ENCODE measurements around the gene FER1L5.

Gene FER1L5

DNA sequence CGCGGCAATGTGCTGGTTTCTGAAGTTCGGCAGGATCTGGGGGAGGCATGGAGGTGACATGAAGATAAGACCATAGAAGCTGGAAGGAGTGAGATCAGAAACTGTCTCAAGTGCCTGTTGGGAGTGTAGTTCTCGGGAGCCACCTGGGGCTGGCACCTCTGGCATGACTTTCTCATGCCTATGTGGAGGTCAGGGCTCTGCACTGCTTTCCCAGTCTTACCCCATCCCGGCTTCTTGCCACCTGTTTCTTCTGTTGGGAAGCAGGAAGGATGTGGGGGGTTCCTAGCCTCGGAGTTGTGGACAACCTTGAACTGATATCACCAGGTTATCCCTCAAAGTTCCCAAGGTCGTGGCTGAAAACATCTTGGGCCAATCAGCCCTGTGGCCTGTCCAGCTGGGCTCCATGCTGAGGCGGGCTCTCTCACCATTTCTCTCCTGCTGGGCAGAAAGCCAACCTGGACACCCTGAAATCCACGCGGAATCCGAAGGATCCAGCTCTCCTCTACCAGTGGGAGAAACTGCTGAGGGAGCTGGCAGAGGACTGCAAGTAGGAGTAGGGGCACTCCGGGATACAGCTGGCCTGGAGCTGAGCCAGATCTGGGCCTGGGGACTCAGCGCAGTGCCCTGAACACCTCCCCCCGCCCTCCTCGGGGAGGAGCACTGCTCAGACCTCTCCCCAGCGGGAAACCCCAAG is 42.5 kb downstream of the FER1L5 start:
- ChIA-PET POLR2A (ENCODE audit: low non-redundant PET) (no interaction called here), CTCF (interaction anchor here (0.6 kb wide), 1 partner anchor 39 kb away, joined by 7 read pairs; no protein-coding TSS in a partner anchor)
- H3K27ac ChIP-seq, result no peak overlapping the region
- TF ChIP-seq, protein P1, sequence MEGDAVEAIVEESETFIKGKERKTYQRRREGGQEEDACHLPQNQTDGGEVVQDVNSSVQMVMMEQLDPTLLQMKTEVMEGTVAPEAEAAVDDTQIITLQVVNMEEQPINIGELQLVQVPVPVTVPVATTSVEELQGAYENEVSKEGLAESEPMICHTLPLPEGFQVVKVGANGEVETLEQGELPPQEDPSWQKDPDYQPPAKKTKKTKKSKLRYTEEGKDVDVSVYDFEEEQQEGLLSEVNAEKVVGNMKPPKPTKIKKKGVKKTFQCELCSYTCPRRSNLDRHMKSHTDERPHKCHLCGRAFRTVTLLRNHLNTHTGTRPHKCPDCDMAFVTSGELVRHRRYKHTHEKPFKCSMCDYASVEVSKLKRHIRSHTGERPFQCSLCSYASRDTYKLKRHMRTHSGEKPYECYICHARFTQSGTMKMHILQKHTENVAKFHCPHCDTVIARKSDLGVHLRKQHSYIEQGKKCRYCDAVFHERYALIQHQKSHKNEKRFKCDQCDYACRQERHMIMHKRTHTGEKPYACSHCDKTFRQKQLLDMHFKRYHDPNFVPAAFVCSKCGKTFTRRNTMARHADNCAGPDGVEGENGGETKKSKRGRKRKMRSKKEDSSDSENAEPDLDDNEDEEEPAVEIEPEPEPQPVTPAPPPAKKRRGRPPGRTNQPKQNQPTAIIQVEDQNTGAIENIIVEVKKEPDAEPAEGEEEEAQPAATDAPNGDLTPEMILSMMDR (conservative IDR thresholded peaks at IDR 0.05; ENCODE audit: low read depth), result no peak
- DNase-seq (ENCODE audit: low spot score), result no peak

DNA sequence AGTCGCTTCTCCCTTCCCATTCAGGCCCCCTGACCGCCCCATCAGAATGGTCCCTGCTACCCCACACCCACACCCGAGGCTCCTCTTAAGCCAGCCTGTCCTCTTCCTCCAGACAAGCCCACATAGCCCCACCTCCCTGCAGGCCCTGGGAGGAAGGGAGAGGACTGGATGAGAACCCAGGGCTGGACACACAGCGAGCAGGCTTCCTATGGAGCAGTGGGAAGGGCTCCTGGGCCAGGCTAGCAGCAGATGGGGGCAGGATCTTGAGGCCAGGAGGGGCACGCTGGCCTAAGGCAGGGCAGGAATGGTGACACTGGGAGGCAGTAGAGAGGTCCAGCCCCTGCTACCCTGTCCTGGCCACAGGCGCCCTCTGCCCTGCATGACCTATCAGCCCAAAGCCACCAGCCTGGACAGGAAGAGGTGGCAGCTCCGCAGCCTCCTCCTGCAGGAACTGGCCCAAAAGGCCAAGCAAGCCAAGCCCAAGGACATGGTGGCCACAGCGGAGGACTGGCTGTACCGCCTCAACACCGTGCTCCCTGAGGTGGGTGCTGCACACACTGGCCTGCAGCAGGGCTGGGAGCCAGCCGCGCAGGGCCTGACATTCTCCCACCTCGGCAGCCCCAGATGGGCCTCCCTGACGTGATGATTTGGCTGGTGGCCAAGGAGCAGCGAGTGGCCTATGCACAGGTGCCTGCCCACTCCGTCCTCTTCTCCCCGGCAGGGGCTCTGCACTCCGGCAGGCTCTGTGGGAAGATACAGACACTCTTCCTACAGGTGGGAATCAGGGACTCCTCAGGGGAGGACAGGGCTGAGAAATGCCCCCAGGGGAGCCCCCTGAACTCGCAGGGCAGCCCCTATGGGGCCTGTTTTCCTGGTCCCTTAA is 43.3 kb downstream of the FER1L5 start:
- no peak for DNase-seq (ENCODE audit: low spot score)
- ChIA-PET CTCF (interaction anchor here (0.6 kb wide), 1 partner anchor 38 kb away, joined by 7 read pairs; no protein-coding TSS in a partner anchor), POLR2A (ENCODE audit: low non-redundant PET) (no interaction called here)
- TF ChIP-seq, protein P1 (conservative IDR thresholded peaks at IDR 0.05; ENCODE audit: low read depth), result no peak
- no peak overlapping the region for H3K27ac ChIP-seq

DNA sequence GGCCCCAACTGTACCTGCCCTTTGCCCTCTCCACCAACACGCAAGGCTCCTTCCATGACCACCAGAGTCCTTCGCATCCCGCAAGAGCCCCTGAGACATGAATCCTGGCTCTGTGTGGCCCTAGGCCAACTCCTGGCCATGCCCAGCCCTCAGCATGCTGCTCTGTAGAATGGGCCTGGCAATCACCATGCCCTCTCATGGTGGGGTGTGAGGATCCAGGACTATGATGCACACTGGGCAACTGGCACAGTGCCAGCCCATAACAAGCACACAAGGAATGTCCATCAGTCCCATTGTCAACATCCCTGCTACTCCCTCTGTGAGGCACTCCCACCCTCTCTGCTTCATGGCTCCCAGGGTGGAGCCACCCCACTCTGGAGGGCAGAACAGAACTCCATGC is 44.7 kb downstream of the FER1L5 start:
- TF ChIP-seq, protein P1 (conservative IDR thresholded peaks at IDR 0.05; ENCODE audit: low read depth), result no peak
- no peak for DNase-seq (ENCODE audit: low spot score)
- ChIA-PET CTCF (interaction anchor here (0.7 kb wide), 1 partner anchor 241 kb away, joined by 6 read pairs; no protein-coding TSS in a partner anchor), POLR2A (ENCODE audit: low non-redundant PET) (no interaction called here)
- no peak overlapping the region for H3K27ac ChIP-seq

DNA sequence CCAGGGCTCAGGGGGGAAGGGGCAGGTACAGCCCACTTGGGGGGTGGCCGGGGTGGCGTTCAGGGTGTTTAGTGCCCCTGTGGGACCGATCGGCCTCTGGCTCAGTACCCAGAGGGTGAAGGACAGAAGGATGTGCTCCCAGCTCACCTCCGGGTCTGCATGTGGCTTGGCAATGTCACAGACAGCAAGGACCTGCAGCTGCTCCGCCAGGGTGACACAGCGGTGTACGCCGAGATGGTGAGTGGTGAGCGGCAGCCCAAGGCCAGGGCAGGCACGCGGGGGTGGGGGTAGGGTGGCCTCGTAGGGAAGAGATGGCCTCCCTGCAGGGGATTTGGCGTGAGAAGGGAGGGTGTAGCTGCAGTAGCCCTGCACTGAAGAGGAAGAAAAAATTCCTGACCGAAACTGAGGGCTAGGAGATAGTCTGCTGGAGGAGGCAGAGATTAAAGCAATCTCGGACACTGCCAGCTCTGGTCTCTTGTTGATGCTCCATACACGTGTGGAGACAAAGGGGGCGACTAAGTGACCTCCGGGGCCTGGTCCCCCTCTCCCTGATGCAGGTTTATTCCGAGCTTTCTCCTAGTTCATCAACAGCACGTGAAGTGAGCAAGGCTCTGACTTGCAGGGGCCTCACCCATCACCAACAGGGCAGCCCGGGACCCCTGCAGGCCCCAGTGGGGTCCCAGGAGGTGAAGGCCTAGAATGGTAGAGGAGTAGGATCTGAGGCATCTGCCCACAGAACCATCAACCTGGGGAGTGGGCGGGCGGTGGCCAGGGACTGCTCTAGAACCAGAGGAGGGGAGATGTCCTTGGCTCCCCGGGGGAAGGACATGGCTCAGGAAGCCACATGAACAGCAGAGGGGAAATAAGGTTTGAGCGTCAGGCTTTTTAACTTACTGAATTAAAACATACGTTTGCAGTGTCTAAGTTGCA is 45.4 kb downstream of the FER1L5 start:
- POLR2A ChIA-PET (ENCODE audit: low non-redundant PET), result no interaction called here

DNA sequence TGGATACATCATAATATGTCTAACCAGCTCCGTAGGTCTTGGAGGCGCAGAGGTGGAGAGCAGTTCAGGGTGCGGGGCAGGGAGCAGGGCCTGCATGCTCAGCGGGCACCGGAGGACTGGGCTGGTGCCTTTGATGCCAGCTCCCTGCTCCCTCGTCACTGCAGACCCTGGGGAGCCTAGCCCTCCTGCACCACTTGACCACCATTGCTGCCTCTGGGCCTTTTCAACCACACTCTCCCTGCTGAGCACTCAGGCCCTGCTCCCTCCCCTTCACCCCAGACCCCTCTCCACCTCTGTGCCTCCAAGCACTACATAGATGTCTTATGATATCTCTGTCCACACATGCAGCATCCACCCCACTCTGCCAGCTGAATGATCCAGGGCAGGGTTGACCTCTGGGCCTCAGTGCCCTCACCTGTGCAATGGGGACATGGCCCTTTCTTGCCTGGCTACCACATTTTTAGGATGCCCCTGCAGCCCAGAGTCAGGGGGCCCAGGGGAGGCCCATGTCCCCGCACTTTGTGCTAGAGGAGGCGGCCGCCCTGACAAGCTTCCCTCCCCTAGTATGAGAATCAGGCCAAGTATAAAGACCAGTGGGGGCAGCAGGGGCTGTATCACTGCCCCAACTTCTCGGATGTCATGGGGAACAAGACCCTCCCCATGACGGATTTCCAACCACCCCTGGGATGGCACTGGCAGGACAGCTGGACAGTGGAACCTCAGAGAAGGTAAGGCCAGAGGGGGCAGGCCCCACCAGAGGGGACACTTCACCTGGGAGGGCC is 46.3 kb downstream of the FER1L5 start:
- H3K27ac ChIP-seq, result no peak overlapping the region
- CTCF ChIA-PET, result interaction anchor here (0.7 kb wide), 1 partner anchor 76 kb away, joined by 4 read pairs; no protein-coding TSS in a partner anchor
- TF ChIP-seq, protein P1 (conservative IDR thresholded peaks at IDR 0.05; ENCODE audit: low read depth), result no peak
- DNase-seq (ENCODE audit: low spot score), result no peak
- POLR2A ChIA-PET (ENCODE audit: low non-redundant PET), result no interaction called here

More for the DNA sequence above, 45.4 kb downstream of the FER1L5 start:
- DNase-seq (ENCODE audit: low spot score), result no peak
- CTCF ChIA-PET, result interaction anchor here (0.7 kb wide), 1 partner anchor 240 kb away, joined by 6 read pairs; no protein-coding TSS in a partner anchor
- TF ChIP-seq, protein P1 (conservative IDR thresholded peaks at IDR 0.05; ENCODE audit: low read depth), result no peak
- H3K27ac ChIP-seq, result no peak overlapping the region

All from RWPE1 (cell line).